SU-DHL-6 (cell line): ENCODE results near the gene RILPL2.
"Not testable (repeated sequence)": the region's sequence is repeated elsewhere in the genome, so short reads cannot be mapped to it uniquely, and the experiment has no call there.

Experiments used
- H2AFZ ChIP-seq: fragments of 200-600 bp; sonication (generic); 2 replicates; pipeline ENCODE4 v1.6.1; 2014; ENCODE audit warnings: low read depth, mild to moderate bottlenecking, moderate library complexity, mixed read lengths, antibody characterized with exemption, low read length; ENCODE audit not compliant: severe bottlenecking
- H3F3A ChIP-seq: fragments of 200-600 bp; shearing (Covaris generic); 2 replicates; pipeline ENCODE4 v1.6.0; 2016; ENCODE audit warnings: antibody characterized with exemption, mild to moderate bottlenecking; ENCODE audit not compliant: insufficient read depth
- H3K27ac ChIP-seq: fragments of 200-600 bp; sonication (generic); 2 replicates; pipeline ENCODE4 v1.5.1; 2016; ENCODE audit warnings: low read depth, mild to moderate bottlenecking, low read length, moderate library complexity, mixed read lengths
- H3K27me3 ChIP-seq: fragments of 200-600 bp; sonication (generic), shearing (Covaris generic); 2 replicates; pipeline ENCODE4 v1.6.0; 2014; ENCODE audit warnings: mild to moderate bottlenecking, low read length
- H3K36me3 ChIP-seq: fragments of 200-600 bp; sonication (generic); 2 replicates; pipeline ENCODE4 v1.6.1; 2014; ENCODE audit warnings: mild to moderate bottlenecking, low read length, mixed read lengths
- H3K4me2 ChIP-seq: fragments of 300-600, 200-600 bp; shearing (Covaris generic), sonication (generic); 2 replicates; pipeline ENCODE4 v1.6.0; 2014; ENCODE audit warnings: low read length, low read depth, mild to moderate bottlenecking; ENCODE audit not compliant: poor library complexity, severe bottlenecking
- H3K4me3 ChIP-seq: fragments of 200-600 bp; sonication (generic); 2 replicates; pipeline ENCODE4 v1.5.1; 2014; ENCODE audit warnings: antibody characterized with exemption, low read length, mild to moderate bottlenecking, mixed read lengths; ENCODE audit not compliant: insufficient read depth, poor library complexity, severe bottlenecking
- H3K79me2 ChIP-seq: fragments of 200-600 bp; sonication (generic); 2 replicates; pipeline ENCODE4 v1.6.1; 2014; ENCODE audit warnings: mild to moderate bottlenecking, low read length, moderate library complexity; ENCODE audit not compliant: insufficient read depth
- H3K9ac ChIP-seq: fragments of 200-600 bp; sonication (generic); 2 replicates; pipeline ENCODE4 v1.7.0; 2014; ENCODE audit warnings: mild to moderate bottlenecking, low read length
- H3K9me2 ChIP-seq: fragments of 200-600 bp; sonication (generic); replicated peaks from 2 replicates; pipeline ENCODE4 v1.6.1; 2014; ENCODE audit warnings: low read length; ENCODE audit not compliant: insufficient read depth
- H3K9me3 ChIP-seq: fragments of 200-600 bp; sonication (generic); 2 replicates; pipeline ENCODE4 v1.6.1; 2014; ENCODE audit warnings: low read length, mixed read lengths; ENCODE audit not compliant: insufficient read depth
- H4K20me1 ChIP-seq: fragments of 200-600 bp; sonication (generic); 2 replicates; pipeline ENCODE4 v1.6.1; 2014; ENCODE audit warnings: low read depth, mild to moderate bottlenecking, antibody characterized with exemption, low read length, moderate library complexity, mixed read lengths
- EZH2phosphoT487 ChIP-seq: fragments of 200-600 bp; sonication (generic), shearing (Covaris generic); conservative IDR thresholded peaks from 2 replicates; pipeline ENCODE4 v1.6.1; 2018; ENCODE audit warnings: mild to moderate bottlenecking, antibody characterized with exemption, low read length, moderate library complexity, mixed read lengths
- TF ChIP-seq, protein P1 (sequence below): fragments of 200-600 bp; sonication (generic); IDR thresholded peaks from one replicate; pipeline ENCODE4 v1.5.1; 2017; ENCODE audit warnings: antibody characterized with exemption, mild to moderate bottlenecking, low read length, moderate library complexity; ENCODE audit not compliant: insufficient read depth, poor library complexity, severe bottlenecking

The RILPL2 gene

GRCh38 chr12:123369229-123369628 lies 67.3 kb downstream of the RILPL2 start:
- no peaks in the 10 kb centered on the region for H3K27me3 ChIP-seq
- H3K9ac ChIP-seq, result no peak overlapping the region
- H3K9me3 ChIP-seq, result no peaks in the 10 kb centered on the region
- H3K27ac ChIP-seq, result no peak overlapping the region
- no peaks in the 10 kb centered on the region for H3K9me2 ChIP-seq
- H3F3A ChIP-seq, result peaks cover 9% of the 10 kb centered on the region
- no peak overlapping the region for H3K4me3 ChIP-seq
- H3K4me2 ChIP-seq, result no peak overlapping the region
- H2AFZ ChIP-seq, result no peak overlapping the region
- H3K36me3 ChIP-seq, result no peaks in the 10 kb centered on the region
- H3K79me2 ChIP-seq, result peaks cover 3% of the 10 kb centered on the region
- H4K20me1 ChIP-seq, result no peaks in the 10 kb centered on the region
- TF ChIP-seq EZH2phosphoT487, result no peak
- TF ChIP-seq, protein P1, sequence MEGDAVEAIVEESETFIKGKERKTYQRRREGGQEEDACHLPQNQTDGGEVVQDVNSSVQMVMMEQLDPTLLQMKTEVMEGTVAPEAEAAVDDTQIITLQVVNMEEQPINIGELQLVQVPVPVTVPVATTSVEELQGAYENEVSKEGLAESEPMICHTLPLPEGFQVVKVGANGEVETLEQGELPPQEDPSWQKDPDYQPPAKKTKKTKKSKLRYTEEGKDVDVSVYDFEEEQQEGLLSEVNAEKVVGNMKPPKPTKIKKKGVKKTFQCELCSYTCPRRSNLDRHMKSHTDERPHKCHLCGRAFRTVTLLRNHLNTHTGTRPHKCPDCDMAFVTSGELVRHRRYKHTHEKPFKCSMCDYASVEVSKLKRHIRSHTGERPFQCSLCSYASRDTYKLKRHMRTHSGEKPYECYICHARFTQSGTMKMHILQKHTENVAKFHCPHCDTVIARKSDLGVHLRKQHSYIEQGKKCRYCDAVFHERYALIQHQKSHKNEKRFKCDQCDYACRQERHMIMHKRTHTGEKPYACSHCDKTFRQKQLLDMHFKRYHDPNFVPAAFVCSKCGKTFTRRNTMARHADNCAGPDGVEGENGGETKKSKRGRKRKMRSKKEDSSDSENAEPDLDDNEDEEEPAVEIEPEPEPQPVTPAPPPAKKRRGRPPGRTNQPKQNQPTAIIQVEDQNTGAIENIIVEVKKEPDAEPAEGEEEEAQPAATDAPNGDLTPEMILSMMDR, result no peak

DNA sequence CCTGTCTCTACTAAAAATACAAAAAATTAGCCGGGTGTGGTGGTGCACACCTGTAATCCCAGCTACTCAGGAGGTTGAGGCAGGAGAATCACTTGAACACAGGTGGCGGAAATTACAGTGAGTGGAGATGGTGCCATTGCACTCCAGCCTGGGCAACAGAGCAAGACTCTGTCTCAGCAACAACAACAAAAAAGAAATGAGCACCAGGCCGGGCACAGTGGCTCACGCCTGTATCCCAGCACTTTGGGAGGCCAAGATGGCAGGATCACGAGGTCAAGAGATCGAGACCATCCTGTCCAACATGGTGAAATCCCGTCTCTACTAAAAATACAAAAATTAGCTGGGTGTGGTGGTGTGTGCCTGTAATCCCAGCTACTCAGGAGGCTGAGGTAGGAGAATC lies 68.1 kb downstream of the RILPL2 start:
- not testable (repeated sequence) for H3K27ac ChIP-seq, H3K27me3 ChIP-seq, H4K20me1 ChIP-seq, H2AFZ ChIP-seq, H3K9ac ChIP-seq, H3K4me2 ChIP-seq, H3K9me3 ChIP-seq, H3K4me3 ChIP-seq, H3F3A ChIP-seq, H3K36me3 ChIP-seq, H3K9me2 ChIP-seq
- peaks cover 11% of the 10 kb centered on the region for H3K79me2 ChIP-seq

DNA sequence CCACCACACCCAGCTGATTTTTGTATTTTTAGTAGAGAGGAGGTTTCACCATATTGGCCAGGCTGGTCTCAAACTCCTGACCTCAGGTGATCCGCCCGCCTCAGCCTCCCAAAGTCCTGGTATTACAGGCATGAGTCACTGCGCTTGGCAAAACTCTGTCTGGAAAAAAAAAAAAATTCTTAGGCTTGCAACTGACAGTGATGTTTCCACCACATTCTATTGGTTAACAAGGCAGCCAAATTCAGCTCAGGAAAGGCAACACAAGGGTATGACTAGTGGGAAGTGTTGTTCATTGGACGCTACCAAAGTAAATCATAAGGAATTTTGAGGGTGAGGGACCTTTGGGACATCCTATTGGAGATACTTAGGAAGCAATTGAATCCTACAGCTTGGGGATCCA lies 69.0 kb downstream of the RILPL2 start:
- no peak overlapping the region for H3K27ac ChIP-seq
- no peaks in the 10 kb centered on the region for H3K9me2 ChIP-seq
- H3K9me3 ChIP-seq, result no peaks in the 10 kb centered on the region

More for the DNA sequence above, 69.0 kb downstream of the RILPL2 start:
- Histone ChIP-seq H3K36me3 (no peaks in the 10 kb centered on the region), H3K27me3 (no peaks in the 10 kb centered on the region), H3K9ac (no peak overlapping the region), H2AFZ (no peak overlapping the region), H4K20me1 (no peaks in the 10 kb centered on the region; the same call in 1 of the 2 replicates), H3K4me2 (no peak overlapping the region), H3K79me2 (peaks cover 21% of the 10 kb centered on the region), H3F3A (peaks cover 9% of the 10 kb centered on the region), H3K4me3 (no peak overlapping the region)
- TF ChIP-seq, protein P1, result no peak
- no peak for TF ChIP-seq EZH2phosphoT487
